Measurements from ENCODE around the gene RBFOX1. TPM values are rescaled to one million over a fixed set of nuclear protein-coding genes. Genes with fewer than 3 reads are reported as not detected.
"Not testable (repeated sequence)": the region's sequence is repeated elsewhere in the genome, so short reads cannot be mapped to it uniquely, and the experiment has no call there.

Gene RBFOX1
- total RNA-seq, 2 donors from 2014 or later, result not detected

DNA sequence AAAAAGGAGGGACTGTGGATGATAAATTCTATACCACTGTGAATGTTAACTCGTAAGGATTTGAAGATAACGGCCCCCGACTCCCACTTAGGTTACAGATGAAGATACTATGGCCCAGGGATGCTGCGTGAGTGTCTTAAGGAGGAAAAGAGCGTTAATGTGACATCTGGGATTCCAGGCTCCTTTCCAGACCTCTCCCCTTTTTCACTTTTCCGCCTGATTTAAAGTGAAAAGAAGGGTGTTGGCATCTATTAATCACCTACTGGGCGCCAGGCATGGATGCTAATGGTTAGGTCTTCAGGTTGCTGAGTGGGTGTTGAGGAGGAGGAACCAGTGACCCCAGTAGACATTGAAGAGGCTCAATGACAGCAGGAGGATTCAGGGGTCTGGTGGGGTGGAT lies 117.8 kb downstream of the RBFOX1 start:
- peaks cover 20% of the 10 kb centered on the region for H3K9me3 Mint-ChIP-seq
- H3K27me3 Mint-ChIP-seq, result no peaks in the 10 kb centered on the region
- DNase-seq (ENCODE audit: low spot score) (no peak), ATAC-seq (no peak)
- H3K36me3 Mint-ChIP-seq, result no peaks in the 10 kb centered on the region
- H3K4me3 Mint-ChIP-seq, result no peak overlapping the region
- H3K4me1 Mint-ChIP-seq (ENCODE audit: low read depth in 2 of 2), result no peaks in the 10 kb centered on the region
- H3K27ac Mint-ChIP-seq, result no peak overlapping the region

DNA sequence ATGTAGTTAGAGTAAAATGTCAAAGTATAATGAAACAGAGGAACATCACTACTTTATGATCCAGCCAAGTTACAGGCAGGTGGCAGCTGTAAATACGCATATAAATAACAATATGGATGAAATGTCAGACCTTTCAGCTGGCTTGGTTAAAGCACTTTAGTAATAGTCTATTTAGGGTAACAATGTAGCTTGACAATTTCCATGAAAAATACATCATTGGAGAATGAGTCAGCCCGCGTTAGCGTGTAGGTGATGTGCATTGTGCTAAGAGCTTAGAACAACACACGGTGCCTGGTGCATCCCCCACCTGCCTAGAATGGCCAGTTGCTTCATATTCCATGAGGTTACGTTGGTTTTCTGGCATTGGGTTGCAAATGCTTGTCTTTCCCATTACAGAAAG lies 119.4 kb downstream of the RBFOX1 start:
- Mint-ChIP-seq H3K9me3 (peaks cover 13% of the 10 kb centered on the region), H3K27ac (no peak overlapping the region), H3K4me1 (ENCODE audit: low read depth in 2 of 2) (no peaks in the 10 kb centered on the region)

GRCh38 chr16:7456211-7456610 lies 123.6 kb downstream of the RBFOX1 start:
- Mint-ChIP-seq H3K36me3 (no peaks in the 10 kb centered on the region), H3K4me1 (ENCODE audit: low read depth in 2 of 2) (no peaks in the 10 kb centered on the region), H3K27me3 (no peaks in the 10 kb centered on the region), H3K4me3 (no peak overlapping the region), H3K27ac (no peak overlapping the region), H3K9me3 (peaks cover 22% of the 10 kb centered on the region)
- DNase-seq (ENCODE audit: low spot score) (no peak), ATAC-seq (no peak)

More for the DNA sequence above, 119.4 kb downstream of the RBFOX1 start:
- H3K4me3 Mint-ChIP-seq, result no peak overlapping the region
- ATAC-seq (no peak), DNase-seq (ENCODE audit: low spot score) (no peak)
- H3K27me3 Mint-ChIP-seq, result no peaks in the 10 kb centered on the region
- H3K36me3 Mint-ChIP-seq, result no peaks in the 10 kb centered on the region

DNA sequence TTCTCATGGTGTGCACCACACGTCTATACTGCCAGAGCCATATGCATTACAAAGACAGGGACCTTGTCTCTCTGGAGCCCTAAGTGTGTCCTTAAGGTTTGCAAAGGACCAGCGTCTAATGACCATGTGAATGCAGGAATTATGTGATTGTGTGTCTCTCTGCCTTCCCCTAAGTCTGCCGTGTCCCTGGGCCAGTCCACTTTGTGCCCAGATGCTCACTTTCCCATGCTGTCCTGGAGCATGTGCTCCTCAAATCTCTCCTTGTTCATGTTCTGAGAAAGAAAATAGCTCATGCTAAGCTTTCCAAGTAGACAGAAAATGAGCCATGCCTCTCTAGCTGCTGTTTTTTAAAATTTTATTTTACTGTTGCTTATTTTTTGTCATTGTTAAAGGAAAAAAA lies 125.5 kb downstream of the RBFOX1 start:
- DNase-seq (ENCODE audit: low spot score) (no peak), ATAC-seq (no peak)
- Mint-ChIP-seq H3K4me3 (no peak overlapping the region), H3K9me3 (peaks cover 20% of the 10 kb centered on the region), H3K27me3 (no peaks in the 10 kb centered on the region), H3K27ac (no peak overlapping the region), H3K4me1 (ENCODE audit: low read depth in 2 of 2) (no peaks in the 10 kb centered on the region), H3K36me3 (no peaks in the 10 kb centered on the region)

DNA sequence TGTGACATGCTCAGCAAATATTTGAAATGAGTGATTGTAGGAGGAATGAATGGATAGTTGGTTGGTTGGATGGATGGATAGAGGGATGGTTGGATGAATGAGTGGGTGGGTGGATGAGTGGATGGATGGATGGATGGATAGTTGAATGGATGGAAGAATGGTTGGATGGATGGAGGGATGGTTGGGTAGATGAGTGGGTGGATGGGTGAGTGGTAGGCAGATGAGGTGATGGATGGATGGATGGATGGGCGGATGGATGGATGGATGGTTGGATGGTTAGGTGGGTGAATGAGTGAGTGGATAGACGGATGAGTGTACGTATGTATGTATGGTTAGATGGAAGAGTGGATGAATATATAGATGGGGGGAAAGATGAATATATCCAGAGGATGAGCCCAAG lies 137.7 kb downstream of the RBFOX1 start:
- Mint-ChIP-seq H3K27ac (no peak overlapping the region), H3K4me3 (no peak overlapping the region), H3K4me1 (ENCODE audit: low read depth in 2 of 2) (no peaks in the 10 kb centered on the region), H3K9me3 (peaks cover 8% of the 10 kb centered on the region), H3K36me3 (no peaks in the 10 kb centered on the region), H3K27me3 (no peaks in the 10 kb centered on the region)
- ATAC-seq, result no peak
- no peak for DNase-seq (ENCODE audit: low spot score)

- no peak overlapping the region for H3K27ac Mint-ChIP-seq
- peaks cover 8% of the 10 kb centered on the region for H3K9me3 Mint-ChIP-seq
- H3K36me3 Mint-ChIP-seq, result no peaks in the 10 kb centered on the region
- H3K4me1 Mint-ChIP-seq (ENCODE audit: low read depth in 2 of 2), result no peaks in the 10 kb centered on the region
- H3K27me3 Mint-ChIP-seq, result no peaks in the 10 kb centered on the region
- ATAC-seq (no peak), DNase-seq (ENCODE audit: low spot score) (no peak)
- H3K4me3 Mint-ChIP-seq, result no peak overlapping the region
These were observed 138.6 kb downstream of the RBFOX1 start for GRCh38 chr16:7471268-7471667.

- no peaks in the 10 kb centered on the region for H3K4me1 Mint-ChIP-seq (ENCODE audit: low read depth in 2 of 2)
- ATAC-seq (no peak), DNase-seq (ENCODE audit: low spot score) (no peak)
- no peaks in the 10 kb centered on the region for H3K36me3 Mint-ChIP-seq
- H3K9me3 Mint-ChIP-seq, result peaks cover 2% of the 10 kb centered on the region
- no peaks in the 10 kb centered on the region for H3K27me3 Mint-ChIP-seq
- H3K27ac Mint-ChIP-seq, result no peak overlapping the region
- no peak overlapping the region for H3K4me3 Mint-ChIP-seq
These were observed 149.4 kb downstream of the RBFOX1 start for GRCh38 chr16:7482032-7482431.

GRCh38 chr16:7482596-7483290 lies 150.1 kb downstream of the RBFOX1 start:
- H3K27ac Mint-ChIP-seq, result no peak overlapping the region
- H3K4me1 Mint-ChIP-seq (ENCODE audit: low read depth in 2 of 2), result no peaks in the 10 kb centered on the region
- no peak for ATAC-seq
- H3K36me3 Mint-ChIP-seq, result no peaks in the 10 kb centered on the region
- DNase-seq (ENCODE audit: low spot score), result no peak
- H3K27me3 Mint-ChIP-seq, result no peaks in the 10 kb centered on the region
- no peak overlapping the region for H3K4me3 Mint-ChIP-seq
- peaks cover 2% of the 10 kb centered on the region for H3K9me3 Mint-ChIP-seq

DNA sequence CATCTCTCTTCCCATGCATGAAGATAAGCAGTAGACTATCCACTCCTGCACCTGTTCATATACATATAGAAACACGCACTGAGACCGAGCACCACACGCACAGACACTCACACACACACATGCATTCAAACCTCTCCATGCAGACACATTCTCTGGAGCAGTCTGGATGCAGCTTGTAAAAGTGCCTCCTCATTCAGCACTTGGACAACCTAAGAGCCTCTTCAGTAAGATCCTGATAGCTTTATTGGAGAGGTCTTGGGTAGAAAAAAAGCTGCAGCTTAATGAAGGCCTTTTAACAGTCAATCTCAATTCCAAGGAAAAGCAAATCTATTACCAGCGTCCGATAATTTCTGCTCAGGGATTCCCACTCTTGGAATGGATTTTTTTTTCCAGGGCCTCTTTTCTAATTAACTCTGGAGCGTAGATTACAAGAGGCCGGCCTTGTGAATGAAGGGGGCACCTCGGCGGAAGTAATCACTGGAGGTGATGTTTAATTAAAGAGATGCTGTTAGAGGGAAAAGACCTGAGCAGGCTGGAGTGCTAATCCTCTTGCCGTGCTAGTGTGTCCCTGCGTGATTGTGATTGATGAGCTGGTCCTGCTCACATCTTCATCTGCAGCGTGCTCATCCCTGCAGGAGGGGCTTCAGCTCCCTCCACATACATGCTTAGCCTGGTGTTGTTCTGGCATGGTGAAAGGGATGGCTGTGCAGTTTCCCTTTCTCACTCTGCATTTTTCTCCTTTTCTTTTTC lies 155.1 kb downstream of the RBFOX1 start:
- H3K27me3 Mint-ChIP-seq, result no peaks in the 10 kb centered on the region
- no peak for ATAC-seq
- H3K4me3 Mint-ChIP-seq, result no peak overlapping the region
- H3K36me3 Mint-ChIP-seq, result no peaks in the 10 kb centered on the region
- DNase-seq (ENCODE audit: low spot score), result no peak
- no peaks in the 10 kb centered on the region for H3K4me1 Mint-ChIP-seq (ENCODE audit: low read depth in 2 of 2)
- H3K27ac Mint-ChIP-seq, result no peak overlapping the region
- peaks cover 3% of the 10 kb centered on the region for H3K9me3 Mint-ChIP-seq

DNA sequence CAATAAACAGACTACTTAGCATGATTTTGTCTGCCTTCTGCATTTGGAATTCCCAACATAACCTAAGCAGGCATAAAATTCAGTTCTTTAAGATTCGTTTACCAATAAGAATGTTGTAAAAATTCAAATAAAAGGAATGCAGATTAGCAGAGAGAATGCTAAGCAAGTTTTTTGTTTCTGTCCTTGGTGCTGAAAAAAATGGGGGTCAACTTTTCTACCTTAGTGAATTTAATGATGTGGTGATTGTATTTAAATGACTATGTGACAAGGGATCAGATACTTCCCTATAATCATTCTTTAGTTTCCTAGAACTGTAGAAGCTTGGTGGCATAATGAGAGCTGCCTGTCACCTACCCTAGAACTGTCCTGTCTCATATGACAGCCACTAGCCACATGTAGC lies 159.5 kb downstream of the RBFOX1 start:
- Mint-ChIP-seq H3K27me3 (no peaks in the 10 kb centered on the region), H3K36me3 (no peaks in the 10 kb centered on the region), H3K9me3 (peaks cover 7% of the 10 kb centered on the region), H3K27ac (no peak overlapping the region), H3K4me1 (ENCODE audit: low read depth in 2 of 2) (no peaks in the 10 kb centered on the region), H3K4me3 (no peak overlapping the region)
- no peak for DNase-seq (ENCODE audit: low spot score)
- no peak for ATAC-seq

GRCh38 chr16:7493133-7493532 lies 160.5 kb downstream of the RBFOX1 start:
- no peak for ATAC-seq

GRCh38 chr16:7497691-7498090 lies 165.0 kb downstream of the RBFOX1 start:
- ATAC-seq, result no peak
- Mint-ChIP-seq H3K9me3 (peaks cover 10% of the 10 kb centered on the region), H3K27me3 (no peaks in the 10 kb centered on the region), H3K27ac (no peak overlapping the region), H3K4me3 (no peak overlapping the region), H3K36me3 (no peaks in the 10 kb centered on the region), H3K4me1 (ENCODE audit: low read depth in 2 of 2) (no peaks in the 10 kb centered on the region)
- DNase-seq (ENCODE audit: low spot score), result no peak

More at GRCh38 chr16:7493133-7493532, 160.5 kb downstream of the RBFOX1 start:
- Mint-ChIP-seq H3K27ac (no peak overlapping the region), H3K27me3 (no peaks in the 10 kb centered on the region), H3K9me3 (peaks cover 8% of the 10 kb centered on the region), H3K4me1 (ENCODE audit: low read depth in 2 of 2) (no peaks in the 10 kb centered on the region), H3K4me3 (no peak overlapping the region), H3K36me3 (no peaks in the 10 kb centered on the region)
- DNase-seq (ENCODE audit: low spot score), result no peak

- peaks cover 9% of the 10 kb centered on the region for H3K9me3 Mint-ChIP-seq
These were observed 169.2 kb downstream of the RBFOX1 start for GRCh38 chr16:7501868-7502267.

DNA sequence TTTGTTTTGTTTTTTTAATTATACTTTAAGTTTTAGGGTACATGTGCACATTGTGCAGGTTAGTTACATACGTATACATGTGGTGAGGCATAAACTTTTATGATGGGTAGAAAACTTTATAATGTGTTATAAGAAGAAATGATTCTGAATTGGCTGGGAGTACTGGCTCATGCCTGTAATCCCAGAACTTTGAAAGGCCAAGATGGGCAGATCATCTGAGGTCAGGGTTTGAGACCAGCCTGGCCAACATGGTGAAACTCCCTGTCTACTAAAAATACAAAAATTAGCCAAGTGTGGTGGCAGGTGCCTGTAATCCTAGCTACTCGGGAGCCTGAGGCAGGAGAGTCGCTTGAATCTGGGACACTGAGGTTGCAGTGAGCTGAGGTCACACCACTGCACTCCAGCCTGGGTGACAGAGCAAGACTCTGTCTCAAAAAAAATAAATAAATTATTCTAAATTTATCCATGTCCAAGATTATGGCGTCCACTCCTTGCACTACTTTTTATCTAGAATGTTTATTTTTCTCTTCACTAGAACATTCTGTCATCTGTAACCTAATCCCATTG lies 170.0 kb downstream of the RBFOX1 start:
- H3K4me1 Mint-ChIP-seq (ENCODE audit: low read depth in 2 of 2); H3K4me3 Mint-ChIP-seq; H3K9me3 Mint-ChIP-seq; H3K27me3 Mint-ChIP-seq; ATAC-seq; DNase-seq (ENCODE audit: low spot score); H3K27ac Mint-ChIP-seq; H3K36me3 Mint-ChIP-seq: not testable (repeated sequence)

More at GRCh38 chr16:7501868-7502267, 169.2 kb downstream of the RBFOX1 start:
- H3K36me3 Mint-ChIP-seq, result no peaks in the 10 kb centered on the region
- H3K27me3 Mint-ChIP-seq, result no peaks in the 10 kb centered on the region
- no peak overlapping the region for H3K4me3 Mint-ChIP-seq
- ATAC-seq (no peak), DNase-seq (ENCODE audit: low spot score) (no peak)
- no peaks in the 10 kb centered on the region for H3K4me1 Mint-ChIP-seq (ENCODE audit: low read depth in 2 of 2)
- H3K27ac Mint-ChIP-seq, result no peak overlapping the region
